Activated T-cell treated with anti-CD3 and anti-CD28 coated beads for 1 hour (primary cell): ENCODE results near the gene ARFGAP3.

Source experiments
- DNase-seq: peaks from one replicate; pipeline ENCODE4 v3.0.0-alpha.2; 2020; ENCODE audit warnings: low read depth

Gene ARFGAP3

GRCh38 chr22:42856865-42857704 lies at the start of gene ARFGAP3:
TSS of gene ARFGAP3 (minus strand) at chr22:42857273. CDS start at chr22:42857182, 91 bp downstream.
- DNase-seq = peak; percentile 93

- no peak for DNase-seq
Measured at GRCh38 chr22:42905702-42906183, 48.7 kb upstream of the ARFGAP3 start.

- no peak for DNase-seq
Measured at GRCh38 chr22:42905217-42905616, 48.1 kb upstream of the ARFGAP3 start.

GRCh38 chr22:42904050-42904449 lies 47.0 kb upstream of the ARFGAP3 start:
- DNase-seq = no peak

- no peak for DNase-seq
Measured at GRCh38 chr22:42902875-42903510, 45.9 kb upstream of the ARFGAP3 start.

GRCh38 chr22:42901790-42902508 lies 44.9 kb upstream of the ARFGAP3 start:
- no peak for DNase-seq

GRCh38 chr22:42897960-42898359 lies 40.9 kb upstream of the ARFGAP3 start:
- no peak for DNase-seq

- DNase-seq = no peak
Measured at GRCh38 chr22:42895541-42895981, 38.5 kb upstream of the ARFGAP3 start.

- no peak for DNase-seq
Measured at GRCh38 chr22:42895087-42895486, 38.0 kb upstream of the ARFGAP3 start.

- no peak for DNase-seq
Measured at GRCh38 chr22:42893371-42894150, 36.5 kb upstream of the ARFGAP3 start.

- no peak for DNase-seq
Measured at GRCh38 chr22:42892571-42893316, 35.7 kb upstream of the ARFGAP3 start.

GRCh38 chr22:42892156-42892555 lies 35.1 kb upstream of the ARFGAP3 start:
- no peak for DNase-seq

- DNase-seq = no peak
Measured at GRCh38 chr22:42891696-42892095, 34.6 kb upstream of the ARFGAP3 start.

GRCh38 chr22:42891008-42891407 lies 33.9 kb upstream of the ARFGAP3 start:
- DNase-seq = no peak

- DNase-seq = no peak
Measured at GRCh38 chr22:42889304-42889703, 32.2 kb upstream of the ARFGAP3 start.

- no peak for DNase-seq
Measured at GRCh38 chr22:42887523-42888507, 30.7 kb upstream of the ARFGAP3 start.

- no peak for DNase-seq
Measured at GRCh38 chr22:42887120-42887519, 30.0 kb upstream of the ARFGAP3 start.

- DNase-seq = no peak
Measured at GRCh38 chr22:42885446-42885845, 28.4 kb upstream of the ARFGAP3 start.

- no peak for DNase-seq
Measured at GRCh38 chr22:42884616-42885375, 27.7 kb upstream of the ARFGAP3 start.
